H1 (cell line): ENCODE data around the gene SNX32. TPM values are rescaled to one million over a fixed set of nuclear protein-coding genes. Genes with fewer than 3 reads are reported as not detected.

Experiments used
- CTCF ChIA-PET: fragments of 300-600 bp; sonication (Branson Sonifier 250); formaldehyde crosslinking; loops from one replicate; lab custom pipeline; 2021; ENCODE audit not compliant: partially characterized antibody; lab: Charles Lee
- POLR2A ChIA-PET: fragments of 300-600 bp; sonication (Branson Sonifier 250); formaldehyde crosslinking; loops from one replicate; lab custom pipeline; 2021; ENCODE audit warnings: inconsistent platforms; ENCODE audit not compliant: partially characterized antibody; lab: Charles Lee
- DNase-seq, 2 experiments: peaks; one replicate each; pipeline versions ENCODE4 v3.0.0 to v3.0.0-alpha.2; 2010 to 2022; ENCODE audit warnings: low spot score in 2 of 2, low read depth in 1 of 2, mixed read lengths in 1 of 2
- FAIRE-seq: peaks from 2 replicates; lab custom pipeline; 2011; peaks lifted over from hg19 to GRCh38; lab: Jason Lieb, UNC
- H2AFZ ChIP-seq: 2 replicates; pipeline ENCODE4 v1.8.1; 2012; ENCODE audit warnings: low read length, inconsistent platforms
- H2AK5ac ChIP-seq: 2 replicates; pipeline ENCODE4 v1.6.1; 2013; ENCODE audit warnings: low read depth, low read length
- H2BK120ac ChIP-seq: replicated peaks from 2 replicates; pipeline ENCODE3; 2013; ENCODE audit warnings: low read depth, low read length, inconsistent platforms
- H2BK12ac ChIP-seq: 2 replicates; pipeline ENCODE4 v1.6.1; 2013; ENCODE audit warnings: low read depth, low read length
- H2BK15ac ChIP-seq: 2 replicates; pipeline ENCODE4 v1.6.1; 2013; ENCODE audit warnings: low read length
- H2BK20ac ChIP-seq: 2 replicates; pipeline ENCODE4 v1.6.1; 2013; ENCODE audit warnings: low read length
- H2BK5ac ChIP-seq: 2 replicates; pipeline ENCODE4 v1.6.1; 2013; ENCODE audit warnings: low read depth, low read length
- H3K14ac ChIP-seq: 2 replicates; pipeline ENCODE4 v1.6.1; 2013; ENCODE audit warnings: inconsistent platforms; ENCODE audit not compliant: insufficient read length
- H3K18ac ChIP-seq: 2 replicates; pipeline ENCODE4 v1.6.1; 2013; ENCODE audit warnings: low read length; ENCODE audit errors: extremely low read depth
- H3K23ac ChIP-seq: 2 replicates; pipeline ENCODE4 v1.6.1; 2013; ENCODE audit warnings: inconsistent platforms; ENCODE audit not compliant: insufficient read length
- H3K23me2 ChIP-seq: 2 replicates; pipeline ENCODE4 v1.6.1; 2013; ENCODE audit warnings: low read depth, low read length
- H3K27ac ChIP-seq: 2 replicates; pipeline ENCODE4 v1.6.1; 2011; ENCODE audit warnings: low read depth, low read length, inconsistent platforms
- H3K27me3 ChIP-seq, 4 experiments: replicated peaks in 1 of 4; 1 replicate in 1 of 4; 2 replicates in 3 of 4; pipeline versions ENCODE4 v1.6.1 to v1.8.1; 2011 to 2013; ENCODE audit warnings: low read length in 3 of 4, mild to moderate bottlenecking in 3 of 4, inconsistent platforms in 2 of 4, mixed read lengths in 2 of 4, moderate library complexity in 1 of 4; ENCODE audit not compliant: control insufficient read depth in 3 of 4, insufficient read depth in 3 of 4; ENCODE audit errors: extremely low read depth in 1 of 4
- H3K36me3 ChIP-seq, 4 experiments: 2 replicates each; pipeline versions ENCODE4 v1.6.1 to v1.8.1; 2011 to 2013; ENCODE audit warnings: mild to moderate bottlenecking in 4 of 4, low read length in 3 of 4, moderate library complexity in 2 of 4, control low read depth in 1 of 4, inconsistent platforms in 1 of 4; ENCODE audit not compliant: insufficient read depth in 4 of 4, control insufficient read depth in 2 of 4
- H3K4ac ChIP-seq: replicated peaks from 2 replicates; pipeline ENCODE3; 2013; ENCODE audit warnings: low read length, low read depth, mixed read lengths, inconsistent platforms; ENCODE audit not compliant: insufficient read length
- H3K4me1 ChIP-seq, 4 experiments: replicated peaks in 1 of 4; 1 replicate in 1 of 4; 2 replicates in 3 of 4; pipeline versions ENCODE4 v1.6.1 to v1.8.1; 2011 to 2013; ENCODE audit warnings: low read length in 3 of 4, inconsistent platforms in 2 of 4, mixed read lengths in 1 of 4; ENCODE audit not compliant: insufficient read depth in 4 of 4, control insufficient read depth in 3 of 4
- H3K4me2 ChIP-seq, 2 experiments: 2 replicates each; pipeline versions ENCODE4 v1.6.1 to v1.8.1; 2011 to 2013; ENCODE audit warnings: low read depth in 2 of 2, low read length in 2 of 2, control low read depth in 1 of 2, inconsistent platforms in 1 of 2, mild to moderate bottlenecking in 1 of 2; ENCODE audit not compliant: insufficient read depth in 1 of 2
- H3K4me3 ChIP-seq, 4 experiments: fragments of 200-600, 300-600 bp in 1 of 4; sonication (generic), shearing (Covaris generic), sonication (Bioruptor Twin) in 1 of 4; 2 replicates each; pipeline versions ENCODE4 v1.5.1 to v1.8.1; 2011 to 2016; ENCODE audit warnings: low read length in 4 of 4, low read depth in 3 of 4, control low read depth in 2 of 4, inconsistent platforms in 2 of 4, mild to moderate bottlenecking in 2 of 4, mixed read lengths in 1 of 4, moderate library complexity in 1 of 4; ENCODE audit not compliant: insufficient read depth in 2 of 4; ENCODE audit errors: extremely low read depth in 1 of 4
- H3K56ac ChIP-seq: replicated peaks from 2 replicates; pipeline ENCODE3; 2013; ENCODE audit warnings: low read depth, mild to moderate bottlenecking, mixed read lengths, low read length, inconsistent platforms; ENCODE audit not compliant: insufficient read length
- H3K79me1 ChIP-seq: 2 replicates; pipeline ENCODE4 v1.6.1; 2013; ENCODE audit warnings: low read depth, low read length, control low read depth
- H3K79me2 ChIP-seq, 2 experiments: 2 replicates each; pipeline versions ENCODE4 v1.6.1 to v1.8.1; 2012 to 2013; ENCODE audit warnings: low read length in 2 of 2, mild to moderate bottlenecking in 2 of 2, inconsistent platforms in 1 of 2; ENCODE audit not compliant: insufficient read depth in 2 of 2, control insufficient read depth in 1 of 2
- H3K9ac ChIP-seq, 4 experiments: replicated peaks in 1 of 4; 1 replicate in 1 of 4; 2 replicates in 3 of 4; pipeline versions ENCODE4 v1.6.1 to v1.8.1; 2011 to 2013; ENCODE audit warnings: low read depth in 3 of 4, low read length in 3 of 4, control low read depth in 2 of 4, mild to moderate bottlenecking in 2 of 4, moderate library complexity in 2 of 4, inconsistent platforms in 1 of 4; ENCODE audit errors: extremely low read depth in 1 of 4
- H3K9me3 ChIP-seq, 2 experiments: 2 replicates each; pipeline versions ENCODE4 v1.6.1 to v1.8.1; 2012 to 2013; ENCODE audit warnings: mild to moderate bottlenecking in 2 of 2, moderate library complexity in 2 of 2, control low read depth in 1 of 2, inconsistent platforms in 1 of 2, low read depth in 1 of 2, low read length in 1 of 2, mixed read lengths in 1 of 2; ENCODE audit not compliant: insufficient read depth in 2 of 2
- H4K20me1 ChIP-seq, 2 experiments: replicated peaks in 1 of 2; 2 replicates each; pipeline versions ENCODE3 to v1.8.1; 2011 to 2013; ENCODE audit warnings: inconsistent platforms in 2 of 2, low read length in 2 of 2, mild to moderate bottlenecking in 1 of 2; ENCODE audit not compliant: insufficient read depth in 2 of 2, control insufficient read depth in 1 of 2
- H4K5ac ChIP-seq: 2 replicates; pipeline ENCODE4 v1.6.1; 2013; ENCODE audit warnings: low read length, low read depth, mixed read lengths, inconsistent platforms; ENCODE audit not compliant: insufficient read length
- H4K8ac ChIP-seq: 2 replicates; pipeline ENCODE4 v1.8.0; 2013; ENCODE audit warnings: mild to moderate bottlenecking, moderate library complexity, low read length, inconsistent platforms; ENCODE audit not compliant: insufficient read depth; ENCODE audit errors: extremely low read depth
- H4K91ac ChIP-seq: replicated peaks from 2 replicates; pipeline ENCODE3; 2013; ENCODE audit warnings: low read length, mixed read lengths, inconsistent platforms; ENCODE audit not compliant: insufficient read length
- BCL11A ChIP-seq, 2 experiments: IDR thresholded peaks; one replicate each; pipeline ENCODE4 v1.6.1; 2011; ENCODE audit warnings: low read depth in 2 of 2, low read length in 2 of 2, mild to moderate bottlenecking in 2 of 2
- CEBPB ChIP-seq: IDR thresholded peaks from 2 replicates; pipeline ENCODE4 v1.6.1; 2012; ENCODE audit warnings: low read depth, low read length
- EP300 ChIP-seq, 2 experiments: IDR thresholded peaks; 1 replicate in 1 of 2; 2 replicates in 1 of 2; pipeline ENCODE4 v1.6.1; 2011 to 2012; ENCODE audit warnings: low read depth in 2 of 2, low read length in 2 of 2, mild to moderate bottlenecking in 2 of 2, borderline replicate concordance in 1 of 2, inconsistent platforms in 1 of 2, moderate library complexity in 1 of 2
- GTF2F1 ChIP-seq: IDR thresholded peaks from 2 replicates; pipeline ENCODE4 v1.6.1; 2012; ENCODE audit warnings: low read depth, low read length, improper control_type of control experiment, borderline replicate concordance
- KDM1A ChIP-seq: fragments of 200-600, 300-600 bp; sonication (generic); IDR thresholded peaks from 2 replicates; pipeline ENCODE4 v1.7.1; 2016; ENCODE audit warnings: mild to moderate bottlenecking, low read length, borderline replicate concordance
- POLR2A ChIP-seq, 2 experiments: IDR thresholded peaks; 1 replicate in 1 of 2; 2 replicates in 1 of 2; pipeline ENCODE4 v1.6.1; 2011; ENCODE audit warnings: low read depth in 2 of 2, low read length in 2 of 2, mild to moderate bottlenecking in 2 of 2; ENCODE audit errors: control extremely low read depth in 1 of 2
- POLR2AphosphoS5 ChIP-seq: IDR thresholded peaks from 2 replicates; pipeline ENCODE4 v1.6.1; 2011; ENCODE audit warnings: low read depth, low read length
- TAF7 ChIP-seq: optimal IDR thresholded peaks from 2 replicates; pipeline ENCODE3; 2011; ENCODE audit warnings: low read depth, mild to moderate bottlenecking, inconsistent platforms, low read length, moderate library complexity, borderline replicate concordance
- ZNF274 ChIP-seq: IDR thresholded peaks from 2 replicates; pipeline ENCODE4 v1.7.0; 2012; ENCODE audit warnings: low read length, borderline replicate concordance; ENCODE audit errors: extremely low read depth
- WGBS, 2 experiments: shearing (Covaris generic) in 1 of 2; methylation state at CpG; one replicate each; pipeline versions ENCODE4 v1.1.6 to v1.1.7; 2013 to 2015; ENCODE audit warnings: low lambda C conversion rate in 2 of 2, mixed read lengths in 2 of 2, inconsistent platforms in 1 of 2, low coverage in 1 of 2, missing lambda C conversion rate in 1 of 2; ENCODE audit not compliant: insufficient replicate concordance in 2 of 2, insufficient coverage in 1 of 2, insufficient read length in 1 of 2; ENCODE audit errors: extremely low coverage in 1 of 2, missing lambda C conversion rate in 1 of 2; 5-methylcytosine and 5-hydroxymethylcytosine counted together
- polyA plus RNA-seq, 7 experiments: library from polyadenylated mRNA; depleted of rRNA in 3 of 7; stranded (reverse) in 5 of 7; unstranded in 2 of 7; fragments of >200 nt in 5 of 7; fragments of 200-250 nt in 2 of 7; gene quantifications; 1 replicate in 5 of 7; 2 replicates in 1 of 7; 4 replicates in 1 of 7; pipeline versions ENCODE4 v1.2.1 to v1.2.3, GENCODE V29; 2011 to 2013; ENCODE audit warnings: missing spikeins in 2 of 7, mixed read lengths in 2 of 7
- total RNA-seq: library from RNA; stranded (reverse); fragmentation: NEBNext Ultra II Directional; extraction: Animal tissue kit (Norgen Biotek cat#: 25700); gene quantifications from 2 replicates; pipeline ENCODE4 v1.2.1, GENCODE V29; 2021

Gene SNX32
- total and polyA plus RNA-seq, 2 of the 8 experiments (the other 6 are each of a cell fraction or from before 2014, with no cell fraction given), result 0.76 to 2.2 TPM

DNA sequence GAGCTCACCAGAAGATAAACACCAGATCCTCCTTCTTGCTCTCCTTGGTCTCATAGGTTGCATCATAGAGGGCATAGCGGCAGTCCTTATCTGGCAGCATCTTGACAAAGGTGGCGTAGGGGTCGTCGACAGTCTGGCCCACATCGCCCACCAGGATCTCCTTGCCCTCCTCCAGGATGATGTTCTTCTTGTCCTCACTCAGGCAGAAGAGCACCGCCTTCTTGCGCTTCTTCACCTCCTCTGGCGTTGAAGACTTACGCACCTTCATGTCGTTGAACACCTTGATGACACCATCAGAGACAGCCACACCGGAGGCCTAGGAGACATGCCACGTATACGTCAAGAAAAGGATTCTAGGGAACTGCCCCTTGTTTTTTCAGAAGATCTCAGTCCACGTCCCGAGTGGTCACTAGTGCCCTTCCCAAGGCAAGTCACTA, 22.2 kb downstream of the SNX32 start:
- POLR2A ChIA-PET, result interaction anchor here (0.5 to 39.7 kb wide), 5 partner anchors 0 to 356 kb away, joined by 3 to 1071 read pairs (median 4); partner anchors contain the start of genes CCDC85B, CFL1, CTSW and EFEMP2

More for the DNA sequence above, 22.2 kb downstream of the SNX32 start:
- H3K27ac ChIP-seq, result no peak overlapping the region
- H3K4me3 ChIP-seq, result peak overlapping the region; percentile 86 to 96 (median 91); a peak in 7 of 8 replicates
- FAIRE-seq (no peak), DNase-seq (no peak)
- peaks cover 4 to 8% of the 10 kb centered on the region in 2 experiments; a peak in 2 of 4 replicates for H3K9me3 ChIP-seq
- H3K14ac ChIP-seq, result no peak overlapping the region
- H3K36me3 ChIP-seq, result peaks cover 17 to 34% (median 31%) of the 10 kb centered on the region in 4 experiments
- no peak overlapping the region for H2BK20ac ChIP-seq
- no peak overlapping the region for H2BK120ac ChIP-seq
- no peak overlapping the region for H3K56ac ChIP-seq
- H4K20me1 ChIP-seq, result peaks cover 29 to 30% of the 10 kb centered on the region in 2 experiments
- no peak overlapping the region for H3K23ac ChIP-seq
- 99% methylated on average over 14 of the region's 15 CpGs; no CpG with 5 or more reads in 1 of the 2 experiments for WGBS, 2 experiments
- H4K8ac ChIP-seq, result no peak overlapping the region
- no peak overlapping the region for H2BK15ac ChIP-seq
- no peak overlapping the region for H2BK5ac ChIP-seq
- H3K18ac ChIP-seq, result no peak overlapping the region
- H4K5ac ChIP-seq, result no peak overlapping the region
- peaks cover 13% of the 10 kb centered on the region for H3K23me2 ChIP-seq
- H3K27me3 ChIP-seq, result no peaks in the 10 kb centered on the region
- H3K4me1 ChIP-seq, result peaks cover 0 to 9% (median under 1%) of the 10 kb centered on the region in 4 experiments; a peak in 4 of 7 replicates
- H2BK12ac ChIP-seq, result no peak overlapping the region
- no peak overlapping the region for H2AK5ac ChIP-seq
- H3K4me2 ChIP-seq, result peak overlapping the region; percentile 83 to 84; a peak in 3 of 4 replicates
- TF ChIP-seq TAF7 (no peak), BCL11A (IDR thresholded peaks at IDR 0.05; ENCODE audit: low read depth in 2 of 2, low read length in 2 of 2) (no peak), KDM1A (no peak), GTF2F1 (no peak), EP300 (IDR thresholded peaks at IDR 0.05; ENCODE audit: borderline replicate concordance in 1 of 2, low read depth in 2 of 2, low read length in 2 of 2) (no peak), POLR2AphosphoS5 (peak; percentile 61), ZNF274 (no peak), CEBPB (no peak), POLR2A (IDR thresholded peaks at IDR 0.05; ENCODE audit: control extremely low read depth in 1 of 2, low read depth in 2 of 2, low read length in 2 of 2) (peak in 1 of 2 experiments; percentile 22; a peak in 2 of 3 replicates)
- CTCF ChIA-PET, result interaction anchor here (2.2 to 8.6 kb wide), 2 partner anchors 14 to 29 kb away, joined by 8 to 71 read pairs; partner anchors contain the start of gene EFEMP2
- no peak overlapping the region for H2AFZ ChIP-seq
- H3K9ac ChIP-seq, result no peak overlapping the region; a peak in 1 of 7 replicates
- H3K79me2 ChIP-seq, result peaks cover 15 to 36% of the 10 kb centered on the region in 2 experiments
- no peak overlapping the region for H3K4ac ChIP-seq
- H3K79me1 ChIP-seq, result peaks cover 20% of the 10 kb centered on the region
- no peak overlapping the region for H4K91ac ChIP-seq
